ENCODE measurements around the gene STK39.

DNA sequence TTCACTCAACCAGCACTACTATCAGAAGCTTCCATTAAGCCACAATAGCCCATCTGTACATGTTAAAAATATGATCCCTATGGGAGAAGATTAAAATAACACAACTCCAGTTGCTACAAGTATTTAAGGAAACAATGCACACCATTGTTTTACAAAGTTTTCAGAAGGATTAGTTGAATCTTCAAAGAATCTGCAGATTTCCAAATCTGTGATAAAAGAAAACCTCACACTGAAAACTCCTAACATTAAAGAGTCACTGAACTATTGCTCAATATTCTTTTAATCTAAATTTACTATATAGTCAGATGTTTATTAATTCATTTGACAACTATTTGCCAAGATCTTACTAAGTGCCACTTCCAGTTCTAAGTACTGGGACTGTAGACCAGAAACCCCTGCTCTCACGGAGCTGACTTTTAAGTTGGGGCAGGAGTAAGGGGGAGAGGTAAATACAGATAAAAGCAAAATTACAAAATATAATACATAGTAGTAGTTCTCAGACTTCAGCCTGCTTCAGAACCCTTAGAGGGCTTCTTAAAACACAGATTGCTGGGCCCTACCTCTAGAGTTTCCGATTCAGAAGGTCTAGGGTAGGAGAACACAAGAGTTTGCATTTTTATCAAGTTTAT is 94.4 kb downstream of the STK39 start:
- no peak for TF ChIP-seq CTCF (IDR thresholded peaks at IDR 0.05)
- no peak for TF ChIP-seq POLR2A (IDR thresholded peaks at IDR 0.05)

Data from right lobe of liver (tissue), 4 donors.